Suppressor macrophage treated with lipopolysaccharide for 4 hours (primary cell): ENCODE data around the gene RNASE12.
"Not testable (repeated sequence)": the region's sequence is repeated elsewhere in the genome, so short reads cannot be mapped to it uniquely, and the experiment has no call there.

ENCODE experiments used
- DNase-seq: peaks from one replicate; pipeline ENCODE4 v3.0.0-alpha.2; 2020

The RNASE12 gene

DNA sequence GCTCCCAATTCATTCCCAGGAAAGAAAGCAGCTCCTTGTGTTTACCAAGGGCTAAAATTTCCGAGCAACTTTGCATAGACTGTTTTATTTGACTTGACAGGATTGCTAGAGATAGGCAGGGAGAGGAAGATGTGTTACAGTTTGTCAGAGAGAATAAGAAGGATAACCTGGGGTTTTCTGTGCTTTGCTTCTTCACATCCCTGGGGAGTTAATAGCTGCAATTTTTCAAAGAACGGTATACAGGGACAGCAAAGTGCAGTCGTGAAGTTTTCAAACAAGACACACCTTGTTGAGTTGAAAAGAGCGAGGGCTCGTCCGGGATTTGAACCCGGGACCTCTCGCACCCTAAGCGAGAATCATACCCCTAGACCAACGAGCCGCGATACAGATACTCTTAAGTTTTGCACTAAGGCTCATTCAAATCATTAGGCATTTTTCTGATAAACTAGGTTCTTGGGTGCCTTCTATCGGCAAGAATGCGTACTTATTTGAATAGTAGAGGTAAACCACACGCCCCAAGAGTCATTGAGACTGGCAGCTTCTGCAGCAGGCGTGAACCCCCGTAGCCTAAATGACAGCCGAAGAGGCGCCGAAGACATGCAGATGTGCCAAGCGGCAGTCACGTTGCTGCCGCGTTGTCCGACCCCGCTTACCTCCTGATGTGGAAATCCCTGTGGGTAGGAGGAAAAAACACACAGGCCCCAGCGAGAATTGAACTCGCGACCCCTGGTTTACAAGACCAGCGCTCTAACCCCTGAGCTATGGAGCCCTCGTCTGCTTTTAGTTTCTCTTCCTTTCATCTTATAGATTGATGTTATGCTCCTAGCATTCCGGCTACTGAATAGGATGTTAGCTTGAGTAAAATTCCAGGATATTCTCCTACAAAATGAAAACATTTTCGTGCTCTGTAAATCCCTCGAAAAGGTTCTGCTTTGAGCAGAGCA lies 22.2 kb upstream of the RNASE12 start:
- DNase-seq = peak; percentile 88

DNA sequence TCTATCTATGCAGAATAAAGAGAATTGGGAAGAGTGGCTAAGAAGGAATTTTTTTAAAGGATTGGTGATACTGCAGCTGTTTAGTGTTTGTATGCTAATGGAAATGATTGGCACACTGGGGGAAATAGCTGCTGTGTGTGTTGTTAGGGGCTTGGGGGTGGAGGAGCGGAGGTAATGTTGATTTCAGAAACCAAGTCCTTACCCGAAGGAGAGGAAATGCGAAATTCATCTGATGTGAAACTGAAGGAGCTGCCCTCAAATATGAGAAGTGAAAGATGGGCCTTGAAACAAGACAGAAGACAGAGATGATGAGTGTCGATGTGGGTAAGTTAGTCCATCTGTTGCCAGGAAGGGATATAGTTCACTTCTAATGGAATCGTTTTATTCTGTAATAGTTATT lies 21.2 kb upstream of the RNASE12 start:
- DNase-seq = peak; percentile 83

DNA sequence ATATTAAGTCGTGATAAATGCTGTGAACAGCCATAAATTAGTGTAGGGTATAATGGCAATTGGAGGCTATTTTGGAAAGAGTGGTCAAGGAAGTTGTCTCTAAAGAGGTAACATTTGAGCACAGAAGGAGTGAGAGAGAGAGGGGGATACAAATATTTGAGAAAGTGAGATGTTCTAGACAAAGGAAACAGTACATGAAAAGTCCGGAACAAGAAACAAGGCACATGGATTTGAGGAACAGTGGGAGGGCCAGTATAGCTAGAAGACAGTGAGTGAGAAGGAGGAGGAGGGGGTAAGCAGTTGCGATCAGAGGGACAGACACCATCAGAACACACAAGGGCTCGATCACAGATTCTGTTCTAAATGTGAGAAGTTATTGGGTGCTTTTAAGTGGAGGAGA lies 20.1 kb upstream of the RNASE12 start:
- no peak for DNase-seq

DNA sequence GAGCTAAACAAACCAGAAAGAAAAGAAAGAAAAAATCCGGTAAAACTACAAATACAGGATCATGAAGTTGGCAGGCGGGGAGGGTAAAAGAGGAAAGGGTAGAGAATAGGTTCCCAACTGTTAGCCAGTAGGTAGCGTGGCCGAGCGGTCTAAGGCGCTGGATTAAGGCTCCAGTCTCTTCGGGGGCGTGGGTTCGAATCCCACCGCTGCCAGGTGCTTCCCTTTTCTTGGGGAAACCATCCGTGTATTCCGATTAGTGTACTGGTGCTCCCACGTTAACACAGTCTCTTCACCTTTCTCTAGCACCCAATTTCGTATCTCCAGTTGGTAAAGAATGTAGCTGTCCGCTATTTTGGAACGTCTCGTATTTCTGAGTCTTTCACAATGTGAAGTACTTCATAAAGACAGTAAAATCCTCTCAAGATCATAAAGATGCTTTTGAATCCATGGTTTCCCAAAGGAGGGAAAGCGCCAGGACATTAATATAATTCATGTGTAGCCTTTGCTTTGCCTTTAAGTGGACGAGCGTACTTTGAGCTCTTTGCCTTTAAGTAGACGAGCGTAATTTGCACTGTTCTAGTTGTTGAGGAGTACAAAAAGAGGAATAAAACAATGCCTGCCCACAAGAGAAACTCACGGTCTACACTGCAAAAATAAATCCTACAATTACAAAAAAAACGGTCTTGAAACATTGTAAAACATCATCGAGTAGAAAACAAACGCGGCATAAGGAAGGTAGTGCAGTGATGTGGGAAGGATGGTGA lies 19.0 kb upstream of the RNASE12 start:
- peak; percentile 67 for DNase-seq

DNA sequence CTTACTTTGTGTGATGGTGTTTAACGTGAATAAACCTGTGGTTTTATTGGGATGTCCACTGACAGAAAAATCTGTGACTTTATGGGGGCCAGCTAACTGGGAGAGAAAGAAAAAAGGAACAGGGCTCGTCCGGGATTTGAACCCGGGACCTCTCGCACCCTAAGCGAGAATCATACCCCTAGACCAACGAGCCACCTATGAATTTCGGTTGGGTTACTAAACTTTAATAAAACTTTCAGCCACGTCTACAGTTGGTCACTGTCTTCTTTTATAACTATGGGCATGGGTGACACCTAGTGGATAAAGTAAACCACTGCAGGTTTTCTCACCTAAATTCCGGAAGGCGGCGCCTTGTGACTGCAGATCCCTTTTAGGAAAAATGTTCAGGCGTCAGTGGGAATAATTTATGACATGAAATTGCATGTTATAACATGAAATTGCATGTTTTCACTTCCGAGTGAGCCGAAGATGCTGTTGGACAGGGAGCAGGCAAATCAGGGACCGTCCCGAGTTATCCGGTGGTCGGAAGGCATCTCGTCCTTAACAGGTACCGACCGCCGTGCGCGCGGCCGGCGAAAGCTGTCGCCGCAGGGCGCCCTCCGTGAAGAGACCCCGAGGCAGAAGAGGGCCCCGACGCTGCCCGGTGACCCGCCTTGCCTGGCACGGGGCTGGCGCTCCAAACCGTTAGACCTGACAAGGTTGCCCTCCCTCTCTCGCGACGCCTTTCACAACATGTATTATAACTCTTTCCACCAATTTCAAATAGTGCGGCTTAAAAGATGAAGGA lies 18.2 kb upstream of the RNASE12 start:
- DNase-seq = peak; percentile 93

DNA sequence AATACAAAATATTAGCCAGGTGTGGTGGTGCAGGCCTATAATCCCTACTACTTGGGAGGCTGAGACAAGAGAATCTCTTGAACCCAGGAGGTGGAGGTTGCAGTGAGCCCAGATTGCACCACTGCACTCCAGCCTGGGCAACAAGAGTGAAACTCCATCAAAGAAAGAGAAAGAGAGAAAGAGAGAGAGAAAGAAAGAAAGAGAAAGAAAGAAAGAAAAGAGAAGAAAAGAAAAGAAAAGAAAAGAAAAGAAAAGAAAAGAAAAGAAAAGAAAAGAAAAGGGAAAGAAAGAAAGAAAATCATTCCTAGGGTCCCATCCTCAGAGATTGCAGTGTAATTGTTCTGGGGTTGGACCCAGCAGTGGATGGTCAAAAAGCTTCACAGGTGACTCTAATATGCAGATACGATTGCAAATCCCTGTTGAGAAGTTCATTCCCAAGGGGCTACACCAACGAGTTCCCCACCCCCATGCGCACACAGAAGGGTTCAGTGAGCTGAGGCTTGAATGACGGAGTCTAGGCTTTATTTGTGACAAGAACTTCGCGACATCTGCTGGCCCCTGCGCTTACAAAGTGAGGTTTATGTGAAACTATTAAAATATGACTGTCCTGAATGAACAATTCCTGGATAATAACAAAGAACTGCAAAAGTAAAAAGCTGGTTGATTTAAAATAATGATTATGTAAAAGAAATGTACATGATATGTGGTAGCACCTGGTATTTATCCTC lies 17.4 kb upstream of the RNASE12 start:
- DNase-seq = no peak

DNA sequence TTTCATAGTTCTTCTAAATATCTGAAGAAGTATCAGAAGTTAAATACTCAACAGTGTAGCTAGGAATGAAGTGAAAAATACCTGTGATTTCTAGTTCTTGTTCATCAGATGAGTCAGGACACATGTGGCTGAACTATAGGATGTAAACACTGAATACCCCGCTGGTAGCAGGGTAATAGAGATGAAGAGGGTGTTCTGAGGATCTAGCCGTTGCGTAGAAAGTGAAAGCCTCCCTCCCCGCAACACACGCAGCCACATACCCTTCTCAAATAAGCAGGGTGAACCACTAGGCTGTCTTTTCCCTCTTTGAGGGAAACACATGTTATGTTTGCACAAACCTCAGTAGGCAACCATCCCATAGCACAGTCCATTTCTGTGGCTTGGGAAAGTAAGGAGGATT lies 16.4 kb upstream of the RNASE12 start:
- no peak for DNase-seq

DNA sequence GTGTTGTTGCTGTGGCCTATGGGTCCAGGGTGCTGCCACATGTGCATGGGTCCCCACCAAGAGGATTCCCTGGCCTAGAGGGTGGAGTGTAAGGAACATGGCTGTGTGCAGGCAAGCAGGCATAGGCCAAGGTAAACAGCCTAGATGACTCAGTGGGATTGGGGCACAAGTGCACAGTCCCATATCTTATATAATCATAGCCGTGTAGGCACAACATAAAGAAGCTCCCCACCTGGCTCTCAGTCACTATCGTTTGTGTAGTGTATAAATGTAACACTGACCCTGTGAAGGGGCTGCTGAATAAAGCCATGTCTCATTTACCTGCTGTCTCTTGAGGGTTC lies 15.7 kb upstream of the RNASE12 start:
- DNase-seq = no peak

DNA sequence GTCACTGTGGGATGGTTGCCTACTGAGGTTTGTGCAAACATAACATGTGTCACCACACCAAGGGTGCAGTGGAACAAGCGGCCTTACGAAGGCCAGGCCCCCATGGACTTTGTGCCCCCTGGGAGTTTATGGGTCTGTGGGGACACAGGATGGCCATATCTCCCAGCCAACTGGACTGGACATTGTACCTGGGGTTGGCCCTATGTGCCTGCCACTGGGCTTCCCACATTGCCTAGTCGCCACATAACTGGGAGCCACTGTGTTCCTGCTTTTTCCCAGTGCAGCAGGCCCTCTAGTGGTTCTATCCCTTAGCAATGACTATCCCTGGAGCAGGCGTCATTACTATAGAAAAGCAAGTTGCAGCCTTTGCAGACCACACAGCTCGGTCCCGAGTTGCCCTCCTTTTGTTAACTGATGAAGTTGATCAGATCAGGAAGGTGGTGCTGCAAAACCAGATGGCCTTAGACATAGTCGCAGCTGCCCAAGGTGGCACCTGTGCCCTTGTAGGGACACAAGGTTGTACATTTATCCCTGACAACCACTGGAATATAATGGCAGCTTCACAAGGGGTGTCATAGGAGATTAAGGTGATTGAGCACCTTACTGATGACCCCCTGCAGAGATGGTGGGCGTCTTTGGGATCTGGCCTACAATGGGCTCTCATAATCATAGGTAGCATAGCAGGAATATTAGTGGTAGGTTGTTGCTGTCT lies 15.2 kb upstream of the RNASE12 start:
- DNase-seq = peak; percentile 65

DNA sequence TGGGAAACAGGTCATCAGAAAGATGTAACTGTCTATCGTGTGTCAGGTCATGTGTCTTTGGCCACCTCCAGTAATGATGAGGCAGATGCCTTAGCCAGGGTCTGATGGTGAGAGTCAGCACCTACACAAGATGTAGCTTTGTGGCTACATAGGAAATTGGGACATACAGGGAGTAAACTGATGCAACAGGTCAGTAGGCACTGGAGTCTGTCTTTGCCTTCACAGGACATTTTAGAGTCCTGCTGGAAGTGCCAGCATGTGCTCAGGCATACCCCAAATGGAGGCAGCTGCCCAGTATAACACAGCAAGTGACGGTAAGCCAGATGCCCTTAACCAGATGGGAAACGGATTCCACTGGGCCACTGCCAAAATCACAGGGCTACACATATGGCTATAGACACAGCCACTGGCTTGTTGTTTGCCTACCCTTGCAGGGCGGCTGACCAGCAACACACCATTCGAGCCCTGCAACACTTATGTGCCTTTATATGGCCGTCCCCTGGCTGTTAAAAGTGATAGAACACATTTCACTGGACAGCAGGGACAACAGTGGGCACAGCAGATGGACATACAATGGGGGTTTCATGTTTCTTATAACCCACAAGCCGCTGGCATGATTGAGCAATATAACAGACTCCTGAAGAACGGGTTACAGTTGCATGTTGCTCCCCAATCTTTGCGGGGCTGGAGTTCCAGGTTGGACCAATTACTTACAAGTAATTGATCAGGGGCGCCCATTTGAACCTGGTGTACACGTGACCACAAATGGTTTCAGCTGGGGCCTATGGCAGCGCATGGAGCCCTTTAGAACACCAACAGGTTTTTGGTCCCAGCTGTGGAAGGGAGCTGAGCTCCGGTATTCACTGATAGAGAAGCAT lies 12.9 kb upstream of the RNASE12 start:
- DNase-seq = no peak

DNA sequence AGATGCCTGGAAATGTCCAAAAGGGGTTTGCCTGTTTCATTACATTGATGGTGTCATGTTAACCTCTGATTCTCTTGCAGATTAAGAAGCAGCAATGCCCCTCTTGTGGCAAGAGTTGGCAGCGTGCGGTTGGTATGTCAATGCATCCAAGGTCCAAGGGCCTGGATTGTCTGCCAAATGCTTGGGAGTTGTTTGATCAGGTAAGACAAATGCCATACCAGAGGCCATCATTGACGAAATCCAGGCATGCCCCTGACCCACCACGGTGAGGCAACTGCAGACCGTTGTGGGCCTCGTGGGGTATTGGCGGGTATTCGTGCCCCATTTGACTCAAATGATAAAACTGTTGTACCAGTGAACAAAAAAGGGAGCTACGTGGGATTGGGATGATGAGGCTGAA lies 11.4 kb upstream of the RNASE12 start:
- no peak for DNase-seq

DNA sequence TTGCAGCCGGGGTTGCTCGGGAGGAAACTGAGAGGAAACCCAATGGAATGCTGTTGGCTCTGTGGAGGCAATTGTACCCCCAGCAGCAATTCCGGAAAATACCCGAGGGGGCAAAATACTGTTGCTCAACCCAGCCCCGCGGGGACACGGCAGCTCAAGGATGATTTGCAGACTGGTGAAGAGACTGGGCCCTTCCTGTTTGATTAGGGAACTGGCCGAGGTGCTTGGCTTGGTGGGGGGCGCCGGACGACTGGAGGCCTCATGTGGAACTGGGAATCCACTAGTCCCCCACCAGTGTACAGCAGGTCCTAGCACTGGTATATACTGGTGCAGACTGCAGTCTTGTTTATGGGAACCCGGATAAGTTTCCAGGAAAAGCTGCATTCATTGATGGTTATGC lies 10.3 kb upstream of the RNASE12 start:
- DNase-seq = no peak

DNA sequence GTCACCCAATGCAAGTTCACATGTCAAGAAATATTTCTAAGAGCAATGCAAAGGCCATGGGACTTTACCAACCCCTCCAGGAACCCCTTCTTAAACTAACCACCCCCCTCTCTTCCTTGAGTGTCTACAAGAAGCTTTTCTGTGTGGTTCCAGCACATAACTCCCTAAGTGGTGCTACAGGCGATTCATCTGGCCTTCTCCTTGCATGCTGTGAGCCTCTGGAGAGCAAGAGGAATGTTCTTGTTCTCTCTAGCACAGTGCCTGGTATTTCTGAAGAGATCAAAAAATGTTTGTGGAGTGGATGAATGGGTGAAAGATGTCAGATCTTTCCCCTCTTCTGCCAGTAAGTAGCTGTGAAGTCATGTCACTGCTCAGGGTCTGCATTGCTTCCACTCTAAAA lies 5.9 kb upstream of the RNASE12 start:
- no peak for DNase-seq

DNA sequence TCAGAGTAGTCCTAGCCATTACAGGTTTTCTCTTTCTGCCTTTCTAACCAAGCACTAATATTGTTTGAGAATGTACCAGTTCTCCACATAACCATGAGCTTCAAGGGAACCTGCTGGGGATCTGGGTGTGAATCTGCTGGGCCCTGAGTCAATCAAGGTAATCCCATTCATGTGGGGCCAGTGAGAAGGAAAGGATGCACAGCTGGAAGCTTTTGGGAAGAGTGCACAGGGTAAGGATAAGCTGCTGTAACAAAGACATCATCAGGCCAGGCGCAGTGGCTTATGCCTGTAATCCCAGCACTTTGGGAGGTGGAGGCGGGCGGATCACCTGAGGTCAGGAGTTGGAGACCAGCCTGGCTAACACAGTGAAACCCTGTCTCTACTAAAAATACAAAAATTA lies 4.5 kb upstream of the RNASE12 start:
- DNase-seq = not testable (repeated sequence)

DNA sequence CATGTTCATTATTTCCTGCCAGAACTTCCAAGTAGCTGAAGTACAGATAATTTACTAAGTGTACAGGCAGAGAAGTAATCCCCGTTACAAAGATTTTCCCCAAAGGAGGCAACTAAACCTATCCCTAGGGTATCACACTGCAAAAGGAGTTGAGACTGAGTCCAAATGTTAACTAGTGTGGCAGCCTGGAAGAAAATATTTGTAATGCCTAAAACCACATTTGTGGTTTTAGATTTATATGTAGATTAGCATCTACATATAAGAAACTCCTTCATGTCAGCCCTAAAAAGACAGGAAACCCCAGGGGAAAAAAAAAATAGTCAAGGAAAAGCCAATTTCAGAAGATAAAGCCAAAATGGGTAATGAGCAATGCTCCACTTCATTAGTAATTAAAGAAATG lies 1.4 kb upstream of the RNASE12 start:
- DNase-seq = no peak

DNA sequence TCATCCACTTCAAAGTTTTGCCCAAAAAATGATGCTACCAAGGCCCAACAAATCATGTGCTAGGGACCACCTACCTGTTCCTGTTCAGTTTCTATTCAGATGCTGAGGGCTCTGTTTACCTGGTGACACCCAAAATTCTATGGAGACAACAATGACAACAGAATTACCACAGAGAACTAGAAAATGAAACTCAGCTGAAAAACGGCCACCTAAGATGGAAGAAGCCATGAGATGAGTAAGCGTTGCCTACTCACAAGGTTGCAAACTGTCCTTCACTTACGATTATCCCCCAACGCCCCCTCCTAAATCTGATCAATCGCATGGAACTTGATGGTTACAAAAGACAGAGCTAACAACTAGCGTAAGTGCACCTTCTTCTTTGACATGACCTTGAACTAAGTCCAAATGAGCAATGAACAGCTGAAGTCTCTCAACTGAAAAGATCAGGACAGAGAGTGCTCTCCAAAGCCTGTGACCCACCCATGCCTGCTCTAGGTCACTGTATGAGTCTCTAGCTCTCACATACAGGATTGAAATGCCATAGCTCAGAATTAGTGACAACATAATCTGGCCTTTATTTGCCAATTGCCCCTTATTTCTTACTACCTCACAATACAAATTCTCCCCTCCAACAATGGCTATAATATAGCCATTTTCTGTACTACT lies 3.6 kb downstream of the RNASE12 start, which contains the start of gene RNASE11:
RNASE11 (minus strand) TSS at position 513 of the 666 bp plus-strand sequence.
- DNase-seq = no peak

DNA sequence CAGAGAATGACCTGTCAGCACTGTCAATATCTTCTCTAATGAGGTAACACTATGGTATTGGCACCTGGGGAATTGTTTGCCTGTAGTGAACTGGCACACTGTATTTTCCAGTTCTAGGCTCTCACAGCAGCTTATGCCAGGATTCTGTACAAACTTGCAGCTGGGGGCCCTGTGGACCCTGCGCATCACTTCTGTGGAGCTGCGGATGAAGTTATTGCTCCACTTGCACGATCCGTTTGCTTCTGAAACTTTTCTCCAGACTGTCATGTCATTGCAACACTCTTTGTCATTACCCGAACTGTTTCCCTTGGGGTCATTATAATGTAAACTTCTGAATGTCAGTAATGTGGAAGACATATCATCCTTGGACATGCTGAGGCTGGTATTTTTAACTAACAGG lies 7.3 kb downstream of the RNASE12 start:
- DNase-seq = no peak

DNA sequence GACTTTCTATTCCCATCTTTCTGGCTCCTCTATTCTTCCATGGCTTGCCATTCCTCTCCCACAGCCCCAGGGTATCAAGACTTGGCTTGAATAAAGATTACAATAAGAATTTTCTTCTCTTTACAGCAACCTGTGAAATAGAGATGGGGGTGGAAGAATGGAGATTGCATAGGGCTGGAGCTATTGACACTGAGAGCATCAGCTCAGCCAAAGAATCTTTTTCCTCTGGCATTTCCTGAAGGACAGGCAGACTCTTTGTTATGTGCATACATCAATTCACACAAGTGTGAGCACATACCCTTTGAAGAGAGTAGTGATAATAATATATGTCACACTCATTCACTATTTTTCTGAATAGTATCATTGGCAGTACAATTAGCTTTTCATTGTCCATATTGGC lies 8.0 kb downstream of the RNASE12 start:
- DNase-seq = no peak

DNA sequence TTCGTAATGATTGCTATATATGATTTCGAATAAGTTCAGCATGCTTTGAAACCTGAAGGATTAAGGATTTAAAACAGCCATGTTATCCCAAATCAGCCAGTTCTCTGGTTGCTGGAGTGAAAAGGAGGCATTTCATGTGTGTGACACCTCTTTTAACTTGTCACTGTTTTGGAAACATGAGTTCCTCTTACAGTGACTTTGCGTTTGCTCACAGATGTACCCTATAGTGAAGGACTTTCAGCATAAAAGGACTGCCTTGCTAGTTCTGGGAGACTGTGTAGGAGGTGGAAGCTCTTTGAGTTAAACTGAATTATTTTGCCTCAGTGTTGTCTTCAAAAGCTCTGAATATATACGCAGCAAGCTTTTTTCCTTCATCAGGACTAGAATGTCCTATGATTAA lies 10.9 kb downstream of the RNASE12 start:
- DNase-seq = no peak

DNA sequence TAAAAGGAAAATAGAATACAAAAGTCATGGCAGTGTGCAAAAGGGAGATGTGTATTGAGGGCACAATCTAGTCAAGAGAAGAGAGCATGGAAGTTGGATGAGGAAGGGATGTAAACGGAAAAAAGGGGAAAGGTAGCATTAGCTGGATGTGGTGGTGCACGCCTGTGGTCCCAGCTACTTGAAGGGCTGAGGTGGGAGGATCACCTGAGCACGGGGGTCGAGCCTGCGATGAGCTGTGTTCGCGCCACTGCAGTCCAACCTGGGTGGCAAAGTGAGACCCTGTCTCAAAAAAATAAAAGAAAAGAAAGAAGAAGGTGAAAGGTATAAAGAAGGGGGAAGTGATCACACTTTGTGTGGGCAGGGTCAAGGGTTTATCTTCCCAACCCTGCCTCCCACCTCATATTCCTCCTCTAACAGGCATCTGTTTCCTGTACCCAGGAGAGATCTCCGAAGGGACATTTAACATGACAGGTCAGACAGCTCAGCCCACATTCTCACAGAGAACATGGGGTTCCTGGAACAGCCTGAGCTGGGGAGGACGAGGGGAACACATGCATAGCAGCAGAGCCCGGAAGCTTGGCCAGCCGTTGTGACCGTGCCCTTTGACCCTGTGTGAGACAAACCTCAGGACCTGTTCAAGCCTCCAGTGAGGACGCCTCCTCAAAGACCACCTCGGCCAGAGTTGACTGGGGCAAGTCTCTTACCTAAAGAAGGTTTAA lies 12.2 kb downstream of the RNASE12 start:
- DNase-seq = no peak
